Muscle of arm (tissue), 14 donors: Measurements from ENCODE around the gene YIF1B. TPM values are rescaled to one million over a fixed set of nuclear protein-coding genes. Genes with fewer than 3 reads are reported as not detected.
A peak's percentile ranks its signal among the peaks of the same experiment; 100 is the strongest.
"Not testable (repeated sequence)": the region's sequence is repeated elsewhere in the genome, so short reads cannot be mapped to it uniquely, and the experiment has no call there.

Experiments used
- DNase-seq: peaks from one replicate; pipeline ENCODE4 v3.0.0-alpha.2; 2013
- long read RNA-seq, 11 donors: transcript quantifications; one replicate each; lab custom pipeline, GENCODE V29; 2026
- polyA plus RNA-seq, 12 donors: library from polyadenylated mRNA; unstranded; fragments of 120-200 nt; gene quantifications; one replicate each; pipeline ENCODE4 v1.2.1, GENCODE V29; 2013; ENCODE audit not compliant: insufficient read length in 12 of 12

Gene YIF1B, protein sequence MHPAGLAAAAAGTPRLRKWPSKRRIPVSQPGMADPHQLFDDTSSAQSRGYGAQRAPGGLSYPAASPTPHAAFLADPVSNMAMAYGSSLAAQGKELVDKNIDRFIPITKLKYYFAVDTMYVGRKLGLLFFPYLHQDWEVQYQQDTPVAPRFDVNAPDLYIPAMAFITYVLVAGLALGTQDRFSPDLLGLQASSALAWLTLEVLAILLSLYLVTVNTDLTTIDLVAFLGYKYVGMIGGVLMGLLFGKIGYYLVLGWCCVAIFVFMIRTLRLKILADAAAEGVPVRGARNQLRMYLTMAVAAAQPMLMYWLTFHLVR
- polyA plus RNA-seq: 10 to 100 TPM in 11 of 12 donors, not detected in 1; 13.0 to 27.2 (median 22.9) TPM
- long read RNA-seq, donor 1, transcript YIF1B-216 (8 exons, 1,181 nt): major isoform, 9 of 22 reads
- long read RNA-seq, donor 1, partial matches to known transcripts: 7 of 22 reads
- long read RNA-seq, donor 1, other reads (novel, unspliced or antisense): 0 of 22 reads
- long read RNA-seq, donor 2, transcript YIF1B-216 (8 exons, 1,181 nt): major isoform, 10 of 20 reads
- long read RNA-seq, donor 2, partial matches to known transcripts: 0 of 20 reads
- long read RNA-seq, donor 2, other reads (novel, unspliced or antisense): 0 of 20 reads
- long read RNA-seq, donor 3, partial matches to known transcripts: 48 of 121 reads
- long read RNA-seq, donor 3, other reads (novel, unspliced or antisense): 71 of 121 reads
- long read RNA-seq, donor 4, partial matches to known transcripts: 0 of 3 reads
- long read RNA-seq, donor 4, other reads (novel, unspliced or antisense): 0 of 3 reads
- long read RNA-seq, donor 5, transcript YIF1B-216 (8 exons, 1,181 nt): major isoform, 24 of 39 reads
- long read RNA-seq, donor 5, partial matches to known transcripts: 6 of 39 reads
- long read RNA-seq, donor 5, other reads (novel, unspliced or antisense): 0 of 39 reads
- long read RNA-seq, donor 6, partial matches to known transcripts: 0 of 3 reads
- long read RNA-seq, donor 6, other reads (novel, unspliced or antisense): 0 of 3 reads
- long read RNA-seq, donor 7, partial matches to known transcripts: 0 of 5 reads
- long read RNA-seq, donor 7, other reads (novel, unspliced or antisense): 0 of 5 reads
- long read RNA-seq, donor 8, transcript YIF1B-216 (8 exons, 1,181 nt): major isoform, 16 of 29 reads
- long read RNA-seq, donor 8, partial matches to known transcripts: 5 of 29 reads
- long read RNA-seq, donor 8, other reads (novel, unspliced or antisense): 0 of 29 reads
- long read RNA-seq, donor 9, transcript YIF1B-216 (8 exons, 1,181 nt): major isoform, 7 of 277 reads
- long read RNA-seq, donor 9, partial matches to known transcripts: 151 of 277 reads
- long read RNA-seq, donor 9, other reads (novel, unspliced or antisense): 115 of 277 reads
- long read RNA-seq, donor 10, transcript YIF1B-216 (8 exons, 1,181 nt): major isoform, 7 of 12 reads
- long read RNA-seq, donor 10, partial matches to known transcripts: 0 of 12 reads
- long read RNA-seq, donor 10, other reads (novel, unspliced or antisense): 0 of 12 reads
- long read RNA-seq, donor 11, transcript YIF1B-216 (8 exons, 1,181 nt): major isoform, 9 of 27 reads
- long read RNA-seq, donor 11, transcript YIF1B-204 (7 exons, 1,404 nt): minor isoform, 5 of 27 reads
- long read RNA-seq, donor 11, partial matches to known transcripts: 12 of 27 reads
- long read RNA-seq, donor 11, other reads (novel, unspliced or antisense): 0 of 27 reads

DNA sequence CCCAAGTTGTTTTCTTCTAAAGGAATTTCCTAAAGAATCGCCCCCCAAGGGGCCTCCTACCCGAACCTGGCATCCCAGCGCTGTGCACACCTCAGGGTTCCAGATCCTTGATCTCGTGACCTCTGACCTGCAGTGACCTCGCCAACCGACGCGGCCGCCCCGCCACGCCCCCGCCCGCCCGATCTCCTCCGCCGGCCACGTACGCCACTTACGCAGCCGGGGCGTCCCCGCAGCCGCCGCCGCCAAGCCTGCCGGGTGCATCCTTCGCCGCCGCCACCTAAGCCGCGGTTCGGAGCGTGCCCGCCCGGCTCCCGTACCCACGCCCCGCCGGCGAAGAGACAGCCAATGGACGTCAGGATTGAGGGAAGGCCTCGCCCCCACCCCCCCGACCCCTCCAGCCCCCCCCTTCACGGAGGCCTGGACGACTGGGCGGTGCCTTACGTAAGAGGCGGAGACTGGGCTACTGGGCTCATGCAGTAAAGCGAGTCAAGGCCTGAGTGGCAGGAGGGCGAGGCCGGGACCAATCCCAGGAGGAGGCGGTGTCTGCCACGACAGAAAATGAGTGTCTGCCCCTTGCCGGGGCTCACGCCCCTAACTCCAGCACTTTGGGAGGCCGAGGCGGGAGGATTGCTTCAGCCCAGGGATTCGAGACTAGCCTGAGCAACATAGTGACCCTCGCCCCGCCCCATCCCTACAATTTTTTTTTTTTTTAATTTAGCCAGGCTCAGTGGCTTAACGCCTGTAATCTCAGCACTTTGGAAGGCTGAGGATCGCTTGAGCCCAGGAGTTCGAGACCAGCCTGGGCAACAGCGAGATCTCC is at the start of gene YIF1B:
TSS of gene YIF1B (minus strand) at position 291 of the 820 bp plus-strand sequence. CDS start at position 261, 30 bp downstream.
- DNase-seq: peak; percentile 96

- not testable (repeated sequence) for DNase-seq
Measured at GRCh38 chr19:38362946-38363688, 47.4 kb upstream of the YIF1B start.

- DNase-seq: peak; percentile 27
Measured at GRCh38 chr19:38362076-38362945, 46.6 kb upstream of the YIF1B start.

GRCh38 chr19:38361633-38362075 is 45.9 kb upstream of the YIF1B start:
- DNase-seq: peak; percentile 59

DNA sequence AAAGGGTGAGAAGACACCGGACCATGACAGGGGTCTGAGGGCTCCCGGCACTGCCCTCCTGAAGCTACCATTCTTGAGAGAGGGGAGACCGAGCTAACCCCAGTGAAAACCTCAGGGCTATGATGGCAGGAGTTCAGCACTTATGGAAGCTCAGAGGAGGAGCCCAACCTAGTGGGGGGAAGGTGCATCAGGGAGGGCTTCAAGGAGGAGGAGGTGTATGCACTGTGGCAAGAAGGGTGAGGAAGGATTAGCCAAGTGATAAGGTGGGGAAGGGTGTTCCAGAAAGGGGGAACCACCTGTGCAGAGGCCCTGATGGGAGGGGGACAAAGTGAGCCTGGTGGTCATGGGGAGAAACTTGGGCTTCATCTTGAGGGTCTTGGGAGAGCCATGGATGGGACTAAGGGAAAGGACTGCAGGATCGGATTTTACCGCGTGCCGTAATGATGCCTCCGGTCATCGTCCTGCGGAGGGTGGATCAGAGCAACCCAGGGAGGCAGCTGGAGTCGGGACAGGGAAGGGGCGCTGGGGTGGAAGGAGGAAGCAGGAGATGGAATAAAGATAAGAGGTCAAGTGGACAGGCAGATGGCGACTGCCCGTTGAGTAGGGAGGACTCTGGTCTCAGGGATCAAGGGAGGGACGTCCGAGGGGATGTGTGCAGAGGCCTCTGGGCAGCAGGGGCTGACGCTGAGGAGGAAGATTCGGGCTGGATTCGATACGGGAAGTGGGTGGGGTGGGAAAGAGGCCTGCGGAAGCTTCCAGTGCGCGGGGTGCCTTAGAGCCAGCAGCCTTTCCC is 45.3 kb upstream of the YIF1B start:
- no peak for DNase-seq

DNA sequence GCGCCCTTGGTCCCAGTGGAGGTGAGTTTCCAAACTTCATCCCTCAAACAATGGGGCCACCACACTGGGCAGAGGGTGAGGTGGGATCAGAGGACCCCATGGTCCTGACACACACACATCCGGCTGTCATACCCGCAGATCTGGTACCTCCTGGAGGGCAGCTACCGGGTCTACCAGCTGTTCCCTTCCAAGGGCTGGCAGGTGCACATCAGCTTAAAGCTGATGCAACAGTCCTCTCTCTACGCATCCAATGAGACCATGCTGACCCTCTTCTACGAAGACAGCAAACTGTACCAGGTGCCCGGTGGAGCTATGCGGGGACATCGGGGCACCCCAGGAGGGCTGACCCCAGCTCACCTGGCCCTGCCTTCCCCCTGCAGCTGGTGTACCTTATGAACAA is 44.6 kb upstream of the YIF1B start:
- DNase-seq: no peak

DNA sequence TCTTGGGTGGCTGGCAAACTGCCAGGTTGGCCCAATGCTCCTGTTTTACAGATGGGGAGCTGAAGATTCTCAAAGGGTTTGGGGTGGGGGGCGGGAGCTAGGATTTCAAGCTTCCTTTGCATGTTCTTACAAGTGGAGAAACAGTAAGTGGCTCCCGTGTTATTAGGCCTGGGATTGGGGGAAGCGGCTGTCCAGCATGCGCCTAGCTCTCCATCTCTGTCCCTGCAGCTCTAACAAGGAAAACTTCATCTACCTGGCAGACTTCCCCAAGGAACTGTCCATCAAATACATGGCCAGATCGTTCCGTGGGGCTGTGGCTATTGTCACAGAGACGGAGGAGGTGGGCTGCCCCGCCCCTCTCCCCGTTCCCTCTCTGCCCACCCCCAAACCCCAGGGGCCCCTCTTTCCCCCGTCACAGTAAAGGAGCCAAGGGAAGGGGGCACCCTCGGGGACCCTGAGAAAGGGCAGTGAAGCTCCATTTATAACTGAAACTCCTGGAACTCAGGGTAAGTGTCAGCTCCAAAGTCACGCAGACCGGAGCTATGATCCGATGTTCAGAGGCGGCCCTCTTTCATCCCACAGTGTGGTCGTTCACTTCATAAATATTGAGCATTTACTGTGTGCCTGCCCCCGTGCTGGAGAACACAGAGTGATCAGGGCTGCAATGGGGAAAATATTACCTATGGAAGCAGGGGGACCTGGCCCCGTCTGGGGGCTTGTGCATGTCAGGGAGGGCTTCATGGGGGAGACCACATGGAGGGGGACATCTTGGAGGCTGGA is 43.7 kb upstream of the YIF1B start:
- no peak for DNase-seq

DNA sequence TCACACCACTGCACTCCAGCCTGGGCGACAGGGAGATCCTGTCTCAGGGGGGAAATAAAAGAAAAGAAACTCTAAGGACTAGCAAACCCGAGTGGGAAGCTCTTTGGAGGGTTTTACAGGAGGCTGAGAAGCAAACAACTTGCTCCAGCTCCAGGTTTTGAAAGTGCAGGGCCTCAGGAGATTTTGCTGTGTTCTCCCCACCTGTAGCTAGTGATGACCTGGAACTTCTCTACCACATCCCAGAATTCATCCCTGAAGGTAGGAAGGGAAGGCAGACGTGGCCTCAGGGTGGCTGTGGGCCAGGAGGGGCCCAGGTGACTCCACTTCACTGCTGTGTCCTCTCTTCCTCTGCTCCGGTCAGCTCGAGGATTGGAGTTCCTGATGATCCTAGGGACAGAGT is 42.3 kb upstream of the YIF1B start:
- no peak for DNase-seq

GRCh38 chr19:38355728-38356725 is 40.3 kb upstream of the YIF1B start:
- DNase-seq: no peak

DNA sequence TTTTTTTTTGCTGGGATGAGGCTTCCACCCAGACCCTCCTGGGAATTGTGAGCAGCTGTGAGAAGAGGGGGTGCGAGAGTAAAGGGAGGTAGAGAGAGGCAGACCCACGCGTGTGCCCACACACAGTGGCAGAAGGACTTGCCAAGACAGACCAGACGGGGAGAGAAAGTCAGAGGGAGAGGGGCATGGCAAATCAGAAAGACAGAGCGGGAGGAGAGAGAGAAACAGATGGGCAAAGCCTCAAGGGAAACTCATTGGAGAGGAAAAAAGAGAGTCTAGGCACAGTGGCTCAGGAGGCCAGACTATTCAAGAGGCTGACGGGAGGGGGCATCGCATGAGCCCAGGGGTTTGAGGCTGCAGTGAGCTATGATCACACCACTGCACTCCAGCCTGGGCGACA is 36.9 kb upstream of the YIF1B start:
- DNase-seq: no peak

GRCh38 chr19:38351865-38352395 is 36.2 kb upstream of the YIF1B start:
- no peak for DNase-seq

- no peak for DNase-seq
Measured at GRCh38 chr19:38350883-38351282, 35.1 kb upstream of the YIF1B start.

DNA sequence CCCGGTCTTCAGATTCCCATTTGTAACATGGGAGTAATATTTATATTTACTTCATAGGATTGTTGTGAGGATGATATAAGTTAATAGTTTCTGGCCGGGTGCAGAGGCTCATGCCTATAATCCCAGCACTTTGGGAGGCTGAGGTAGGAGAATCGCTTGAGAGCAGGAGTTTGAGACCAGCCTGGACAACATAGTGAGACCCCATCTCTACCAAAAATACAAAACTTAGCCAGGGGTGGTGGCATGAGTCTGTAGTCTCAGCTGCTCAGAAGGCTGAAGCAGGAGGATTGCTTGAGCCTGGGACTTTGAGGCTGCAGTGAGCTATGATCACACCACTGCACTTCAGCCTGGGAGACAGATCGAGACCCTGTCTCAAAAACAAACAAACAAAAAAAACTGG is 31.1 kb upstream of the YIF1B start:
- no peak for DNase-seq

- no peak for DNase-seq
Measured at GRCh38 chr19:38340927-38341326, 25.2 kb upstream of the YIF1B start.

DNA sequence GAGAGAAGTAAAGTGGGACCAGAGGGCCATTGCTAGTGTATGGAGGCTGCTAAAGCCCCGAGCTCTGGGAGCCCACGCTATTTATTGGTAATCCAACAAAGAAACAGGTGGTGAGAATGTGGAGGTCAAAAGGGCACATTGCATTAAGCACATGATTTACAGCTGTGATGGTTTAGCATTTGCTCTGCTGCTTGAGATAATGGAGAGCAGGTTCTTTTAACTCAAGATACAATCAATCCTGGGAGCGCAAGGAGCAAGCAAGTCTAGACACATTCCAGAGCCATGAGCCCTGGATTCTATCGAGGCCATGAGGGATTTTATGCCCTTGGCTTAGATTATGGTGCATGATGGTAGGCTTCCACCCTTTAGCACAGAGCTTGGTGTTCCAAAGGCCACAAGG is 23.3 kb upstream of the YIF1B start:
- not testable (repeated sequence) for DNase-seq
